Measurements from ENCODE around the gene MORC1. TPM values are rescaled to one million over a fixed set of nuclear protein-coding genes. Genes with fewer than 3 reads are reported as not detected.
"Not testable (repeated sequence)": the region's sequence is repeated elsewhere in the genome, so short reads cannot be mapped to it uniquely, and the experiment has no call there.

The MORC1 gene
- total RNA-seq, 1 donor from 2014 or later: not detected

DNA sequence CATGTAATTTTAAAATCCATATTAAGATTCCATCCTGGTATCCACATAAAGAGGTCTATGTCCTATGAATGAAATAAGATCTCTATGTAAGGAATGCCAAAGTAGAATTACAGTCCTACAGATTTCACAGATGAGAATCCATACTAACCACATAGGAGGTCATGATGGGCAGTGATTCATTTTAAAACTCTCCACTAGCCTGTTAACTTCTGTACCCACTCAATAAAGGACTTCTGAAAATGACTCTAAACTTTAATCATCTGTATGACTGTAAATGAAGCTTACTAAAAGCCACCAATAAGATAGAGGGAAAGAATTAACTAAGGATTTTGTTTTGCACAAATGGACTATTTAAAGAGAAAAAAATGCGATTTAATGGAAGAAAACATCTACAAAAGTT is 28.7 kb downstream of the MORC1 start:
- H3K27me3 ChIP-seq (ENCODE audit: low read depth): no peaks in the 10 kb centered on the region
- H3K4me1 ChIP-seq: no peaks in the 10 kb centered on the region
- TF ChIP-seq, protein P1, sequence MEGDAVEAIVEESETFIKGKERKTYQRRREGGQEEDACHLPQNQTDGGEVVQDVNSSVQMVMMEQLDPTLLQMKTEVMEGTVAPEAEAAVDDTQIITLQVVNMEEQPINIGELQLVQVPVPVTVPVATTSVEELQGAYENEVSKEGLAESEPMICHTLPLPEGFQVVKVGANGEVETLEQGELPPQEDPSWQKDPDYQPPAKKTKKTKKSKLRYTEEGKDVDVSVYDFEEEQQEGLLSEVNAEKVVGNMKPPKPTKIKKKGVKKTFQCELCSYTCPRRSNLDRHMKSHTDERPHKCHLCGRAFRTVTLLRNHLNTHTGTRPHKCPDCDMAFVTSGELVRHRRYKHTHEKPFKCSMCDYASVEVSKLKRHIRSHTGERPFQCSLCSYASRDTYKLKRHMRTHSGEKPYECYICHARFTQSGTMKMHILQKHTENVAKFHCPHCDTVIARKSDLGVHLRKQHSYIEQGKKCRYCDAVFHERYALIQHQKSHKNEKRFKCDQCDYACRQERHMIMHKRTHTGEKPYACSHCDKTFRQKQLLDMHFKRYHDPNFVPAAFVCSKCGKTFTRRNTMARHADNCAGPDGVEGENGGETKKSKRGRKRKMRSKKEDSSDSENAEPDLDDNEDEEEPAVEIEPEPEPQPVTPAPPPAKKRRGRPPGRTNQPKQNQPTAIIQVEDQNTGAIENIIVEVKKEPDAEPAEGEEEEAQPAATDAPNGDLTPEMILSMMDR (IDR thresholded peaks at IDR 0.05; ENCODE audit: borderline replicate concordance): no peak
- no peaks in the 10 kb centered on the region for H3K36me3 ChIP-seq
- no peak overlapping the region for H3K4me3 ChIP-seq
- intact Hi-C loops (cut with micrococcal nuclease): no loop called here
- no peak for DNase-seq
- no peak overlapping the region for H3K27ac ChIP-seq (replicated peaks)
- H3K9me3 ChIP-seq (replicated peaks): peaks cover 4% of the 10 kb centered on the region

DNA sequence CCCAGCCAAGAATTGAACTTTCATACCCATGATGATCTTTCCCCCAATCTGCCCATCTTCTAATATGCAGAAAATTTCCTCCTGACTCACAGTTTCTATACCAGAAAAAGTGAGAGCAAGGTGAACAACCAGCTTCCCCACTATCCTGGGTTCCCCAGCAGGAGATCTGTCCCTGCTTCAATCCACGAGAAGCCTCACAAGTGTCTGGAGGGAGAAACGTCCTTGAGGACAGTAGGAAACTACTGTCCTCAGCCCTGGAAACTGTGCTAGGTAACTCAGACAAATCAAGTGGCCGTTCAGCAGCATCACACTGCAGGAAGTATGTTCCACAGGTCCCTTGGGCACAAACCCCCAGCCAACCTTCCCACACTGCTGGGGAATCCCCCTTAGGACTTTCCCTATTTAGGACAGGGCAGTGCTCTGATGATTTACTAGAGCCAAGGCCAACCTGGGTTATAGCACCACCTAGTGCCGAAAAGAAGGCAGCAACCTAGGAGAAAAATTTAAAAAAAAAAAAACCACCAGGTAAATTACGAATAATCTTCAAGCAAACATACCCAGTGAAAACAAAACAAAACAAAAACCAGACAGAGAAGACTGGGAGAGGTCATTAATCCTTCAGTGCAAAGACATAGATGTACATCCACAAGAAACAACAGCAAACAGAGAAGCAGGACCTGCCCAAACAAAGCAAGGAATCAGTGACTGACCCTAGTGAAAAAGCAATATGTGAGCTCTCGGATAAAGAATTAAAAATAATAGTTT is 36.0 kb downstream of the MORC1 start:
- Histone ChIP-seq H3K9me3 (replicated peaks) (peaks cover 16% of the 10 kb centered on the region), H3K4me1 (no peaks in the 10 kb centered on the region), H3K4me3 (no peak overlapping the region), H3K27me3 (ENCODE audit: low read depth) (no peaks in the 10 kb centered on the region), H3K36me3 (no peaks in the 10 kb centered on the region), H3K27ac (replicated peaks) (no peak overlapping the region)
- TF ChIP-seq, protein P1 (IDR thresholded peaks at IDR 0.05; ENCODE audit: borderline replicate concordance): peak; percentile 67
- DNase-seq: no peak
- intact Hi-C loops (cut with micrococcal nuclease): no loop called here

DNA sequence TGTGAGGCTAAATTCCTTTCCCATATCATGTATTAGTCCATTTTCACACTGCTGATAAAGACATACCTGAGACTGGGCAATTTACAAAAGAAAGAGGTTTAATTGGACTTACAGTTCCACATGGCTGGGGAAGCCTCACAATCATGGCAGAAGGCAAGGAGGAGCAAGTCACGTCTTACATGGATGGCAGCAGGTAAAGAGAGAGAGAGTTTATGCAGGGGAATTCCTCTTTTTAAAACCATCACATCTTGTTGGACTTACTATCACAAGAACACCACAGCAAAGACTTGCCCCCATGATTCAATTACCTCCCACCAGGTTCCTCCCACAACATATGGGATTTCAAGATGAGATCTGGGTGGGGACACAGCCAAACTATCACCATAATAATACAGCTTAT is 37.8 kb downstream of the MORC1 start:
- intact Hi-C loops (cut with micrococcal nuclease): not testable (repeated sequence)

DNA sequence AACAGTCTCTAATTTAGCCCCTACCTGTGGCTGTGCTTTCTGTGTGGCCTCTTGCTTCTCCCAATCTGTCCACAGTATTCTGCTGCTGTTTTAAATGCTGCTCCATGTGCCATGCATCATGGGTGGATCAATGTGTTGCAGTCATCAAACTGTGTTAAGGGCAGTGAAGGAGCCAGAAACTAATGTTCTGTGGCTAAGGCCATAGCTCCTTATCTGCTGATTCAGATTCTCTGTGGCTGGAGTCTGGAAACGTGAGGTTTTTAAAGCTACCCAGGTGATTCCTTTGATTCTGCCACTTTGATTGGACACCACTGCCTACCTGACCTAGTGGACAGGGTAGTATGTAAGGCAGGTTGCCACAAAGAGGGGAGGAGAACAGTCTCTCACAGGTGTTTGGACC is 44.8 kb downstream of the MORC1 start:
- intact Hi-C loops (cut with micrococcal nuclease): no loop called here
- TF ChIP-seq, protein P1 (IDR thresholded peaks at IDR 0.05; ENCODE audit: borderline replicate concordance): no peak
- DNase-seq: no peak
- peaks cover 10% of the 10 kb centered on the region for H3K9me3 ChIP-seq (replicated peaks)
- H3K4me3 ChIP-seq: no peak overlapping the region
- H3K36me3 ChIP-seq: no peaks in the 10 kb centered on the region
- H3K4me1 ChIP-seq: peaks cover 18% of the 10 kb centered on the region
- no peaks in the 10 kb centered on the region for H3K27me3 ChIP-seq (ENCODE audit: low read depth)
- no peak overlapping the region for H3K27ac ChIP-seq (replicated peaks)

More for the DNA sequence above, 37.8 kb downstream of the MORC1 start:
- DNase-seq; H3K36me3 ChIP-seq; H3K4me1 ChIP-seq; H3K27ac ChIP-seq (replicated peaks); H3K4me3 ChIP-seq; H3K27me3 ChIP-seq (ENCODE audit: low read depth): not testable (repeated sequence)
- peaks cover 25% of the 10 kb centered on the region for H3K9me3 ChIP-seq (replicated peaks)

DNA sequence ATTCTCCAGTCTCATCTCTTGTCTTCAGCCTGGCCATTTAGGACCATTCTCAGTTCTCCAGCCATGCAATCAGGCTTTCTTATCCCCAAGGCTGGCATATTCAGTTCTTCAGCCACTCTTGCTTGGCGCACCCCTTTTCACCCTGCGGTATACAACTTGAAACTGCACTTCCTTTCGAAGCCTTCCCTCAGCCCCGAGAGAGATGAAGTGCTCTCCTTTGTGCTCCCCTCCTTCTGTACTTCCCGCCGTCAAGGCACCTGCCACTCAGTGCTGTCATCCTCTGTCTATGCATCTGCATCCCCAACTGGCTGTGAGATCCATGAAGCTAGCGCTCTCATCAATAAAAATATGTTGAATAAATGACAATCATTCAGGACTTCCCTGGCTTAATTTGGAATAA is 45.7 kb downstream of the MORC1 start:
- intact Hi-C loops (cut with micrococcal nuclease): no loop called here
- Histone ChIP-seq H3K4me3 (no peak overlapping the region), H3K9me3 (replicated peaks) (peaks cover 10% of the 10 kb centered on the region), H3K27ac (replicated peaks) (no peak overlapping the region), H3K36me3 (no peaks in the 10 kb centered on the region), H3K27me3 (ENCODE audit: low read depth) (no peaks in the 10 kb centered on the region), H3K4me1 (peaks cover 18% of the 10 kb centered on the region)
- TF ChIP-seq, protein P1 (IDR thresholded peaks at IDR 0.05; ENCODE audit: borderline replicate concordance): no peak
- no peak for DNase-seq

DNA sequence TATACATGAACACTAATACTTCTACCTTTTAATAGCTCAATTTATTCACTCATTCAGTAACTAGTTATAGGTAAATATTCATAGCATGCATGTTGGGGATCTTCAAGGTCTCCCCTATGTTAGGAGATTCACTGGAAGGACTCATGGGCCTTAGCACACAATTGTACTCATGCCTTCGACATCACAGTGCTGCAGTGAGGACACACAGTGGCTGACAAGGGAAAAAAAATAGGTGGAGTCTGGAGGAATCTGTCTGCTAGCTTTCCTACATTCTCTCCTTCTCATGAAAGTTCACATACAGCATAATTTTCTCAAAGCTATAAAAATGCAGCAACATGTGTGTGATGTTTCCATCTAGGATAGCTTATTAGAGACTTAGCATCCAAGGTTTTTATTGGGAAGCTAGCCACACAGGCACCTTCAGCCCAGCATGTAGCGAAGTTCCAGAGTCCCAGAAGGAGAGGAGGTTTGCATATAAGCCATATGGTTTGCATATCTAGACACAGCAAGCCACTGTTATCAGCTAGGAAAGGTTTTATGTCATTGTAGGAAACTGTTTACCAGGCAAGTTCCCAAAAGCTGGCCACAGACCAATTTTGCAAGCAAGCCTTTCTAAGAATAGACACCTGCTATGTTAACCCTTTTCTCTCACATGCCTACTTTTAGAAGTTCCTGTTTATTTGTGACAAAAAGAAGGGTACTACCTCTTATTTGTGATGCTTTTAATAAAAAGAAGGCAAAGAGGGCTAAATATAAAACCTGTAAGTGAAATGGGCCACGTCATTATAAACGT is 46.4 kb downstream of the MORC1 start:
- no peak for DNase-seq
- intact Hi-C loops (cut with micrococcal nuclease): no loop called here
- Histone ChIP-seq H3K4me1 (peaks cover 18% of the 10 kb centered on the region), H3K27ac (replicated peaks) (no peak overlapping the region), H3K9me3 (replicated peaks) (peaks cover 10% of the 10 kb centered on the region), H3K27me3 (ENCODE audit: low read depth) (no peaks in the 10 kb centered on the region), H3K4me3 (no peak overlapping the region), H3K36me3 (no peaks in the 10 kb centered on the region)
- TF ChIP-seq, protein P1 (IDR thresholded peaks at IDR 0.05; ENCODE audit: borderline replicate concordance): no peak
